ENCODE measurements around the gene MUC5AC.

GRCh38 chr11:1221848-1222311 is 64.1 kb downstream of the MUC5AC start:
- TF ChIP-seq CTCF (IDR thresholded peaks at IDR 0.05; ENCODE audit: low read depth, low read length) (no peak), EZH2phosphoT487 (IDR thresholded peaks at IDR 0.05; ENCODE audit: low read depth) (no peak)
